Measurements from ENCODE around the gene PIP4K2A.

PIP4K2A gene

DNA sequence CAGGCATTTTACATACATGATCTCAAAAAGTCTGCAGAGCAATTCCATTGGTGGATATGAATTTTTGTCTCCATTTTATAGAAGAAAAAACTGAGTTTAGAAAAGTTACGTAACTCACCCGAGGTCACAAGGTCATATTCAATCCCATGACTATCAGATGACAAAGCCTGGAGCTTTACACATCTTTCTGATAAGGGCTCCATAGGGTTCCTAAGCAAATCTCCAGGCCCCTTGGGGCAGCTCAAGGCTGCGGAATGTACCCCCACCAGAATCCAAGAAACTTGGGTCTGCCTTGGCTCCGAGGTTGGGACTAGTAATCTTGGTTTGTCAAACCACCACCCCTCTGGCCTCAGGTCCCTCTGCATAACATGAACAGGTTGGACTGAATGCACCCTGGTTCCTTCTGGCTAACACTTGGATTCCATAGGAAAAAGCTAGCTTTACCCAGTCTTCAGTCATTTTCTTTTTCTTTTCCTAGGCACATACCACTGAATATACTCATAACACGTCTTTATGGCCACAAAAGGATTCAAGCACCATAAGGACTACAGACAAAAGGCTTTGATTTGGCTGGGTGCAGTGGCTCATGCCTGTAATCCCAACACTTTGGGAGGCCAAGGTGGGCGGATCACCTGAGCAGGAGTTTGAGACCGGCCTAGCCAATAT is 55.5 kb downstream of the PIP4K2A start:
- no peaks in the 10 kb centered on the region for H3K9me3 Mint-ChIP-seq
- H3K4me3 Mint-ChIP-seq: no peak overlapping the region
- H3K27me3 Mint-ChIP-seq: no peaks in the 10 kb centered on the region
- peaks cover 2% of the 10 kb centered on the region for H3K36me3 Mint-ChIP-seq
- H3K27ac Mint-ChIP-seq: peak overlapping the region; percentile 64
- ATAC-seq (ENCODE audit: low read depth) (no peak), DNase-seq (ENCODE audit: low spot score in 2 of 2) (no peak)
- peaks cover 65% of the 10 kb centered on the region for H3K4me1 Mint-ChIP-seq

DNA sequence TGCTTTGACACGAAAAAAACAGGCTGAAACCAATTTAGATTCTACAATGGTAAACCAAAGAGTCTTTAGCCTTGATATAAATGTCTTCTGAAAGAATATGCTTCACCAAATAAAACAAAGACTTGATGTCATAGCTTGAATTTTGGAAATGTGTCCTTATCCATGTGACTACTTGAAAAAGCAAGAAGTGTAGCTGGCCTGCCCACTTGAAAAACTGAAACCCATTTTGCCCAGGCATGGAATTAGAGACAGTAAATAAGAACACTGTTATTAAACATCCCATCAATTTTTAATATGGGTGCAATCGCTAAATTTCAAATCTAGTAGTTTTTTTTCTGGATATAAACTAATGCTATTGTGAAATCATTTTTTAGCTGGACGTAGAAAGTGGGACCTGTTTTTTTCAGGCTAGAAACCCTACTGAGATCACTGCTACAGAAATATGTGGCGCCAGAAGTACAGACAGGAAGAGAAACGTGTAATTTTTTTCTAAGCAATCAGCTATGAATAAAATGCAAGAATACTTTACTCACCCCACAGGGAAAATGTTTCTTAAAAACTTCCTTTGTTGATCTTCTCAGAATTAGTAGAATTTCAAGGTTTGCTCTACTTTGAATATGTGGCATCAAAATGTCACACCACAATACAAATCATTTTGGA is 56.7 kb downstream of the PIP4K2A start:
- Mint-ChIP-seq H3K27ac (peak overlapping the region; percentile 64), H3K36me3 (peaks cover 2% of the 10 kb centered on the region), H3K27me3 (no peaks in the 10 kb centered on the region), H3K4me1 (peaks cover 67% of the 10 kb centered on the region), H3K9me3 (no peaks in the 10 kb centered on the region), H3K4me3 (no peak overlapping the region)
- DNase-seq (ENCODE audit: low spot score in 2 of 2) (no peak), ATAC-seq (ENCODE audit: low read depth) (no peak)

DNA sequence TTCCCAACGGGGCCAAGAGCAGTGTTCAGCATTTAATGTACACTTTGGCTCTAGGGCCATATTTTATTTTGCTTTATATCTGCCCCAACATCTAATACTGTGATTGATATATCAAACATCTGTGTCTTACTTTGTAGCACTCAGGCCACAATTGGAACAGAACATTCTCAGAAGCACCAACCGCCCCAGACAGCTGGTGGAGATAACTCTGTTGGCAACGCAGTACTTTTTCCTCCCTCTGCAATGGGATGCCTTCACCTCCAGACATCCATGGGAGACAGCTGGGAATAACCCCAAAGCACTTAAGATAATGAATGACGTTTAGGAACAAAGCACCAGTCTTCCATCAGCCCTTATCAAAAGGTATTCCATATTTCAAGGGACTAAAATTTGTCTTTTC is 57.4 kb downstream of the PIP4K2A start:
- Mint-ChIP-seq H3K9me3 (no peaks in the 10 kb centered on the region), H3K27ac (peak overlapping the region; percentile 64), H3K27me3 (no peaks in the 10 kb centered on the region), H3K36me3 (peaks cover under 1% of the 10 kb centered on the region), H3K4me3 (no peak overlapping the region), H3K4me1 (peaks cover 68% of the 10 kb centered on the region)
- no peak for DNase-seq (ENCODE audit: low spot score in 2 of 2)
- no peak for ATAC-seq (ENCODE audit: low read depth)

DNA sequence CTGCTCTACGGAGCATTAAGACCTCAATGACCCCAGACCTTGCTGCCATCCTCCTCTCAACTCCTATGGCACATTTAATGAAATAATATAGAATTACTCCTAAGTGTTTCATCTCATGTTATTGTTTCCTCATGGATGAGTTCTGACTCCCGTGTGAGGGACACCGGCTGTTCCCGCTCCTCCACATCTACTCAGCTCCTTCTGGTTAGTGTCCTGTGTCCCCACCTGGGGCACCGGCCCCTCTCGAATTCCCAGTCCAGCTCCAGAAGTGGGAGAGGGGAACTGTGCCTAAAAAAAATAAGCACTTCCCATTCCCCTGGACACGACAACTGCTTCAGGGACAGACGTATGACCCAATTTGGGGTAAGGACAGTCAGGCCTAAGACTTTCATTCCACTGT is 58.3 kb downstream of the PIP4K2A start:
- DNase-seq (ENCODE audit: low spot score in 2 of 2) (no peak), ATAC-seq (ENCODE audit: low read depth) (no peak)
- Mint-ChIP-seq H3K27ac (peak overlapping the region; percentile 54), H3K4me3 (peak overlapping the region; percentile 5), H3K4me1 (peaks cover 72% of the 10 kb centered on the region), H3K36me3 (peaks cover 2% of the 10 kb centered on the region), H3K9me3 (no peaks in the 10 kb centered on the region), H3K27me3 (no peaks in the 10 kb centered on the region)

DNA sequence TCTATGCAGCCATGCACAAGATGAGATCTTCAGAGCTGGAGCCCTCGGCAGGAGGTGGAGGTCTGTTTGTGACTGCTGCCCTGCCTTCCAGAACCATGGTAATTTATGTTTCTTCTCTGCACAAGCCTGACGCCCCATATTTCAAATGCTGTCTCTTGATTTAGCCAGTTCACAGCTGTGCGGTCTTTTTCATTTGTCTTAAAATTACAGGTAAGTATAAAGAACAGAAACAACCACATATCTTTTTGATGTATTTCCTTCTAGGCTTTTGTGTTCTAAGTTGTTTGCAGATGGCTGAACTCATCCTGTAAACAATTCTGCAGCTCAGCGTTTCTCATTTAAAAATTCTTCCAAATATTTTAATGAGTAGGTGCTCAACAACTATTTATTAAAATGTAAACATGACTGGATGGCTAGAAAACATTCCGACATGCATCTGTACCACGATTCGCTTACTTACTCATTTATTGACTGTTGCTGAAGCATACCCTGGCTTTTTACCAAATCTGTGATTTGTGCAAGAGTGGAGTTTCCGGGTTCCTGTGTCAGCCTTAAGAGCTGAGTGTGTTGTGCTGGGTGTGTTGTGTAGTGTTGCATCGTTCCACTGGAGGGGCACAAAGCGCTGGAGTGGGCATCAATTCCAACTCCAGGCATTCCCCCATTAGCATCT is 58.9 kb downstream of the PIP4K2A start:
- ATAC-seq (ENCODE audit: low read depth): peak; percentile 46
- Mint-ChIP-seq H3K4me3 (peak overlapping the region; percentile 35), H3K9me3 (no peaks in the 10 kb centered on the region), H3K27ac (peak overlapping the region; percentile 54), H3K4me1 (peaks cover 72% of the 10 kb centered on the region), H3K36me3 (peaks cover 2% of the 10 kb centered on the region), H3K27me3 (no peaks in the 10 kb centered on the region)
- DNase-seq (ENCODE audit: low spot score in 2 of 2): no peak

DNA sequence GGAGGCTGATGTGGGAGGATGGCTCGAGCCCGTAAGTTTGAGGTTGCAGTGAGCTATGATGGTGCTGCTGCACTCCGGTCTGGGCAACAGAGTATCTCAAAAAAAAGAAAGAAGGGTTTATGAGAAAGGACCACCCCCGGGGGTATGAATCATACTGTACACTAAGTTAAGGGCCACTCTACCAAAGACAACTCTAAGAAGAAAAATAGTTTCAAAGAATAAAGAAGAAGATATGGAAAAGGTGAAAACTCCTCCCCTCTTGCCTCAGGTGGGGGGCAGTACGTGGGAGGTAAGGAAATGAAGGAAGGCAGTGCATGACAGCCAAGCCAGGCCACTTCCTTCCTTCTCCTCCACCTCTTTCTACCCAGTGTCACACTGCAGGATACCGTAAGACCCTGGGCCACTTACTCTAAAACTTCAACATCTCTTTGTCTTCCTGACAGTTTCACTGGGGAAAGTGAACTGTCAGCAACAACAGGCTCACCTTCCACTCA is 61.3 kb downstream of the PIP4K2A start:
- no peak for DNase-seq (ENCODE audit: low spot score in 2 of 2)
- no peaks in the 10 kb centered on the region for H3K9me3 Mint-ChIP-seq
- H3K27me3 Mint-ChIP-seq: no peaks in the 10 kb centered on the region
- H3K4me3 Mint-ChIP-seq: peak overlapping the region; percentile 55
- ATAC-seq (ENCODE audit: low read depth): peak; percentile 46
- H3K27ac Mint-ChIP-seq: peak overlapping the region; percentile 54
- peaks cover 2% of the 10 kb centered on the region for H3K36me3 Mint-ChIP-seq
- peaks cover 75% of the 10 kb centered on the region for H3K4me1 Mint-ChIP-seq

DNA sequence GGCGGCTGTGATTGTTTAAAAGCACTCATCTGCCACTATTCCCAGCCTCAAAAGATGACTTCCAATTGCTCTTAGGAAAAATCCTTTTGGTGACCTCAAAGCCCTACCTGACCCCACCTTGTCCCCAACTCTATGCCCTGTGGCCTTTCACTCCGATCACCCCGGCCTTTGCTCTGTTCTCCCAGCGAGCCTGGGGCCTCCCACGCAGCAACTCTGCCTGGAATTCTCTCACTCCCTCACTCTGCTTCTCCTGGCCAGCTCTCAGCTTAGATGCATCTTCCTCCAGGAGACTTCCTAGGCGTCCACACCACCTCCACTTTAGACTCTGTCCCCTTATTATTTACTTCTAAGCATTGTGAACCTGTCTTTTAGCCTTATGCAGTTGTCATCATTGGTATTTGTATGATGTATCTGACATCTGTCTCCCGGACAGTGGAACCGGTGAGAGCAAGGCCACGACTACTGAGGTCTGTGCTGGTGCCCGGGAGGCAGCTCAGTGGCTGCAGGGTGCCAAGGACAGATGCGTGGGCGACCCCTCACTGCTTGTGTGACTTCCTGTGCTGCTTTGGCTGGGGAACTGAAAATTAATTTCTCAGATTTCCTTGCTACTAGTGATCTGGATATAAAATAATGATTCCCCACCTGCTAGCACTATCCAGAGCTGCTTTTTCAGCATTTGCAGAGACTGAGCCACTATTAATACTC is 63.0 kb downstream of the PIP4K2A start:
- no peaks in the 10 kb centered on the region for H3K9me3 Mint-ChIP-seq
- no peaks in the 10 kb centered on the region for H3K27me3 Mint-ChIP-seq
- no peak for DNase-seq (ENCODE audit: low spot score in 2 of 2)
- peak overlapping the region; percentile 61 for H3K4me3 Mint-ChIP-seq
- H3K36me3 Mint-ChIP-seq: peaks cover 4% of the 10 kb centered on the region
- H3K4me1 Mint-ChIP-seq: peaks cover 76% of the 10 kb centered on the region
- peak; percentile 52 for ATAC-seq (ENCODE audit: low read depth)
- peak overlapping the region; percentile 77 for H3K27ac Mint-ChIP-seq

GRCh38 chr10:22649994-22650393 is 64.4 kb downstream of the PIP4K2A start:
- H3K36me3 Mint-ChIP-seq: peaks cover 4% of the 10 kb centered on the region
- peaks cover 69% of the 10 kb centered on the region for H3K4me1 Mint-ChIP-seq
- DNase-seq (ENCODE audit: low spot score in 2 of 2) (no peak), ATAC-seq (ENCODE audit: low read depth) (no peak)
- no peaks in the 10 kb centered on the region for H3K27me3 Mint-ChIP-seq
- H3K4me3 Mint-ChIP-seq: peak overlapping the region; percentile 69
- no peaks in the 10 kb centered on the region for H3K9me3 Mint-ChIP-seq
- H3K27ac Mint-ChIP-seq: peak overlapping the region; percentile 66

DNA sequence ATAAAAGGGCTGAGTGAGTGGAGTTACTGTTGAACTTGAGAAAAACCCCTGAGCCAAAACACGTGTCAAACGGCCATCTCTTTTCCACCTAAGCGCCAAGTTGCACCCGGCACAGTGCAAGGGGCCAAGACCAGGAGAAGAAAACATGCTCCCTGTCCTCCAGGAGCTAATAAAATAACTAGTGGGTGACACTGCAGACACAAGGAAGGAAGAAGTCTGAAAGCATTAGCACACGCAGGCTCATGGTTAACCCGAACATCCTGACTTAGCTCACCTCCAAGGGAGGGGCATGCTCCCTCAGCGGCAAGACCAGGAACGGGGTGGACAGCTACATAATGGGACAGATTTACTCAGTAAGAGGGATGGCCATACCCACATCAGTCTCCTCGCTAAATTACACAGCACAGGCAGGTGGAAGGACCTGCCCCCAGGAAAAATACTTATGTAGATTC is 65.0 kb downstream of the PIP4K2A start:
- H3K27me3 Mint-ChIP-seq: no peaks in the 10 kb centered on the region
- no peaks in the 10 kb centered on the region for H3K9me3 Mint-ChIP-seq
- ATAC-seq (ENCODE audit: low read depth) (peak; percentile 25), DNase-seq (ENCODE audit: low spot score in 2 of 2) (no peak)
- peaks cover 67% of the 10 kb centered on the region for H3K4me1 Mint-ChIP-seq
- peaks cover 6% of the 10 kb centered on the region for H3K36me3 Mint-ChIP-seq
- peak overlapping the region; percentile 66 for H3K27ac Mint-ChIP-seq
- peak overlapping the region; percentile 69 for H3K4me3 Mint-ChIP-seq

GRCh38 chr10:22648547-22648961 is 65.8 kb downstream of the PIP4K2A start:
- peak overlapping the region; percentile 66 for H3K27ac Mint-ChIP-seq
- H3K4me3 Mint-ChIP-seq: peak overlapping the region; percentile 24
- no peaks in the 10 kb centered on the region for H3K9me3 Mint-ChIP-seq
- peaks cover 73% of the 10 kb centered on the region for H3K4me1 Mint-ChIP-seq
- DNase-seq (ENCODE audit: low spot score in 2 of 2) (no peak), ATAC-seq (ENCODE audit: low read depth) (peak; percentile 54)
- peaks cover 12% of the 10 kb centered on the region for H3K36me3 Mint-ChIP-seq
- no peaks in the 10 kb centered on the region for H3K27me3 Mint-ChIP-seq

GRCh38 chr10:22647244-22647643 is 67.1 kb downstream of the PIP4K2A start:
- peak overlapping the region; percentile 19 for H3K4me3 Mint-ChIP-seq
- peaks cover 14% of the 10 kb centered on the region for H3K36me3 Mint-ChIP-seq
- no peaks in the 10 kb centered on the region for H3K27me3 Mint-ChIP-seq
- H3K27ac Mint-ChIP-seq: peak overlapping the region; percentile 81
- ATAC-seq (ENCODE audit: low read depth): no peak
- H3K9me3 Mint-ChIP-seq: no peaks in the 10 kb centered on the region
- H3K4me1 Mint-ChIP-seq: peaks cover 72% of the 10 kb centered on the region
- no peak for DNase-seq (ENCODE audit: low spot score in 2 of 2)

- Mint-ChIP-seq H3K27ac (peak overlapping the region; percentile 81), H3K4me1 (peaks cover 71% of the 10 kb centered on the region), H3K4me3 (peak overlapping the region; percentile 32), H3K9me3 (no peaks in the 10 kb centered on the region), H3K36me3 (peaks cover 20% of the 10 kb centered on the region), H3K27me3 (no peaks in the 10 kb centered on the region)
- no peak for DNase-seq (ENCODE audit: low spot score in 2 of 2)
- ATAC-seq (ENCODE audit: low read depth): no peak
Measured at GRCh38 chr10:22646388-22646853, 68.0 kb downstream of the PIP4K2A start.

DNA sequence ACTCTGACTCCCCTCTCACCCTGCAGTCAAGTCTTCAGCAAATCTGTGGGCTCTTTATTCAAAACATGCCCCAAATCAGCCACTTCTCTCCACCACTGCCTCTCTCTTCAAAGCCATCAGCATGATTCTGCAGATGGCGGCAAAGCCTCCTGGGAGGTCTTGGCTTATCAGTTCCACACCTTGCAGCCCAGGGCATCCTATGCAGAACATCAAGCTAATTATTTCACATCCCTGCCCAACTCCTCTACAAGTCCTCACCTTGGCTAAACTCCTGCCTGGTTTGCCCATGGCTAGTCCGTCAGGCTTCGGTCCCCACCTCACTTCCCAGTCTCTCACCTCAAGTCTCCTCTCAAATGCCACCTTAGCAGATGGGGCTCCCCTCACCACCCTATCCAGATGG is 70.2 kb downstream of the PIP4K2A start:
- peaks cover 56% of the 10 kb centered on the region for H3K4me1 Mint-ChIP-seq
- H3K4me3 Mint-ChIP-seq: peak overlapping the region; percentile 24
- peaks cover 21% of the 10 kb centered on the region for H3K36me3 Mint-ChIP-seq
- H3K9me3 Mint-ChIP-seq: no peaks in the 10 kb centered on the region
- H3K27ac Mint-ChIP-seq: peak overlapping the region; percentile 66
- ATAC-seq (ENCODE audit: low read depth) (no peak), DNase-seq (ENCODE audit: low spot score in 2 of 2) (no peak)
- no peaks in the 10 kb centered on the region for H3K27me3 Mint-ChIP-seq

All from memory B cell (primary cell).